Activated CD8-positive, alpha-beta memory T cell treated with anti-CD3 and anti-CD28 coated beads, Interleukin-2, amount 50 U/mL, for 24 hours (primary cell): ENCODE results near the gene MEF2B.
"Not testable (repeated sequence)": the region's sequence is repeated elsewhere in the genome, so short reads cannot be mapped to it uniquely, and the experiment has no call there.

Source experiments
- DNase-seq: peaks from one replicate; pipeline ENCODE4 v3.0.0-alpha.2; 2020; ENCODE audit errors: extremely low read depth

MEF2B gene

DNA sequence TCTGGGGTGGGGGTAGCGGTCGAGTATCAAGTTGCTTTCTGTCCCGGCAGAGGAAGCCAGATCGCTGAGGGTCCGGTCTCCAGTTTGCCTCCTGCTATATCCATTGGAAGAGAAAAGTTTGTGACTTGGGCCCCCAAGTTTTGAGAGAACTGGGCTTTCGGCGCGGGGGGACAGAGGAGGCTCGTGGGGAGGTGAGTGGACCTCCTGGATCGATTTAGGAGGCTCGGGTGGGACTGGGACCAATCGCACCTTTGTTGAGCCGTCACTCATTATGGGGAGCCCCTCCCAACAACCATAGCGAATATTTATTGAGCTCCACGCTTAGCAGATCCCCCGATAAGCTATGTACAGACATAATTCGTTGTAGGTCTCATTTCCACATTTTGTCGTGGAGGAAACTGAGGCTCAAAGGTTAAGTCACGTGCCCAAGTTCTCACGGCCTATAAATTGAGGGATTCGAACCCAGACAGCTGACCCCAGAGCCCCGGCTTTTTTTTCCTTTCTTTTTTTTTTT, 22.9 kb upstream of the MEF2B start:
- DNase-seq = no peak

DNA sequence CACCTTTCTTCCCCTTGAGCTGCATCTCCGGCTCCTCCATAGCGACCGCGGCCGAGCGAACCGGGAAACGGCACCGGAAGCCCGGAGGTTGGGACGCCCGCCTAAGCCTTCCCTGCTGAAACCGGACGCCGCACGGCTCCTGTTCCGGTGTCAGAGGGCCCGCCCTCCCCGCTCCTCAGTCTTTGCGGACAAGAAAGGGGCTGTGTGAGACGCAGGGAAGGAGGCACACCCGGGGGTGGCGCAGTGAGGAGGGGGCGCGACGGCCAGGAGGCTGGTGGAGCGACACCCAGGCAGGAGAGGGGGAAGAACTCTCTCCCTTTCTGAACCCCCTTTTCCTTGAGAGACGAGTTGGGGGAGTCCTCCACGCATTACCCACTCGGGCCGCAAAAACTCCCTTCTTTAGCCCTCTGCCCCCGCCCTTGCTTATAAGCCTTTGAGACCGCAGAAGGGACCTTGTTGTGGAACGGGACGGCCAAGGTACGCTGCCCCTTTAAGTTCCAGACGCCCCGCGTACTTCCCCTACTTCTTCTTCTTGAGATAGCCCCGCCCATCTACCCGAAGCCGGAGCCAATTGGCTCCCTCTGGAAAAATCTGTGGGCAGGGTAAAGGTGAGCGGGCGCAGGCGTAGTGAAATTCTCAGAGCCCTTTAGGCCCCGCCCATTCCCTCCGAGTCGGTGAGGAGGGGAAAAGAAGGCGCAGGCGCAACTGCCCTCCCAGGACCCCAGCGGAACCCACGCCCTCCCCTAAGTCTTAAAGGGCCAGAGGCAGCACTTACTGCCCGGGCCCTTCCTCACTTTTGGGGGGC, 22.2 kb upstream of the MEF2B start, which contains the start of the genes BORCS8 and RFXANK:
TSS of gene BORCS8 (minus strand) at position 75 of the 805 bp plus-strand sequence. CDS start at position 40, 35 bp downstream.
TSS of gene RFXANK (plus strand) at position 181 of the 805 bp plus-strand sequence. CDS start 1,689 bp downstream, outside the sequence.
- peak; percentile 99 for DNase-seq

DNA sequence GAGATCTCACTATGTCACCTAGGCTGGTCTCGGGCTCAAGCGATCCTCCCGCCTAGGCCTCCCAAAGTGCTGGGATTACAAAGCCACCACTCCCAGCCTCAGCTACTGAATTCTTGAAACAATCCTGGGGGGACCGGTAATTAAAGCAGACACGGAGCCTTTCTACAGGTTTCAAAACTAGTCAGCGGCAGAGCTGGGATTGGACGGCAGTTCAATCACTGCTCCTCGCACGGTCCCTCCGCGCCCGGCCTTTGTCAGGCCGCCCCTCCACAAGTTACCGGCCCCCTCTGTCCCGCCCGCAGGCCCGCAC, 21.7 kb upstream of the MEF2B start:
- no peak for DNase-seq

DNA sequence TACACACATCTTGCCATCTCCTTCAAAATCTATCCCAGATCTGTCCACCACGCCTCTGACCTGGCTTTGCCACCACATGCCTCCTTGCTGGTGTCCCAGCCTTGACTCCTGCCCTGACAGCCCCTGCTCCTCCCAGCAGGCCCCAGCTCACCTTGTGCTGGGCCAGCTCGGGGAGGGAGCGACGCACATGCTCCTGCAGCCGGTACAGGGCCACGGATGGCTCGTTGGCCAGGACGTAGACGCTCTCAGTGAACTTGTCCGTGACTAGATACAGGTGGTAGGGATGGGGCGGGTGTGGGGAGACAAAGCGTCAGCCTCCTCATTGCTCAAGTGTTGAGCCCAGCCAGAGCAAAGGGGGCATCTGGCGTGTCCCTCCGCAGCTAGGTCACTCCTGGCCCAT, 16.7 kb upstream of the MEF2B start:
- DNase-seq = no peak

DNA sequence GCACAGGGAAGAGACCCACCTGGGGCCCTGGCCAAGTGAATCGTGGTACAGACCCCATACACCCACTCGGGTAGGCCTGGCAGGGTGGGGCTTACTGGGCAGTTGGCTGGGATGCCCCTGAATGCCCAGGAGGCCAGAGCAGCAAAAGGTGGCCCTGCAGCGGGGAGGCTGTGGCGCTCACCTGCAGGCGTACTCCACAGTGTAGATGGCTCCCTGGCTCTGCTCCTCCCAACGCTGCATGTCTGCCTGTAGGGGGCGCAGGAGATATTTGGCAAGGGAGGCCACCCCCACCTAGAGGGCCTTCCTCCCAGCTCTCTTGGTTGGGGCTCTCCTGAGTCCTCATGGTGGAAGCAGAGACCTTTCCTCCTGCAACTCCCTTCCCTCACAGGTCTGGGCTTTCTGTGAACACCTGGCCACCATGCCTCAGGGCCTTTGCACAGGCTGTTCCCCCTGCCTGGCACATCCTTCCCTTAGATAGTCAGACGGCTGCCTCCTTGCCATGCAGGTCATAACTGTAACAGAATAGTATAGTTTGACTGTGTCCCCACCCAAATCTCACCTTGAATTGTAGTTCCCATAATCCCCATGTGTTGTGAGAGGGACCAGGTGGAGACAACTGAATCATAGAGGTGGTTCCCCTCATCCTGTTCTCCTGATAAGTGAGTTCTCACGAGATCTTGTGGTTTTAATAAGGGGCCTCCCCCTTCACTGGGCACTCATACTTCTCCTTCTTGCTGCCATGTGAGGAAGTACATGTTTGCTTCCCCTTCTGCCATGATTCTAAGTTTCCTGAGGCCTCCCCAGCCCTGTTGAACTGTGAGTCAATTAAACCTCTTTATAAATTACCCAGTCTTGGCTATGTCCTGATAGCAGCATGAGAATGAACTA, 16.0 kb upstream of the MEF2B start:
- DNase-seq = peak; percentile 29

DNA sequence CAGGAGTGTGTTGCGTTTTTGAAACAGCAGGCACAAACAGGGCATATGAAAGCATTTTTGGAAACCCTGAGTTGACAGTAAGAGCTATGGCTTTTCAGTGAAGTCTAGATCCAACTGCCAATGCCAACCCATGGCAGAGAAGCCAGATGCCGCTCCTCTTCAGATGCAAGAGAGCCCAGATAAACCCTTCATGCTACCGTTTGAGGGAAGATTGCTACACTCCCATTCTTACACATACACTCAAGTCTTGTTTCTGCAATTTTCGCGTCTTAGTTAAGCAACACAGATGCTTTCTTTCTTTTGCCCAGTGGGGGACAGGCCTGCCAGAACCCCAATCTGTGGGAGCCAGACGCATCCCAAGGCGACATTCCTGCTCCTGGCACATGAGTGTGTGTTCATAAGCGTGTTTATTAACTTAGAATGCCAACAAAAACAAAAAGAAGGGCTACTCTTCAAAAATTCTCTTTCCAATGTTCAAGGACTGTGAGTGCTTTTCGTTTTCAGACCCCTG, 11.5 kb upstream of the MEF2B start:
- no peak for DNase-seq

DNA sequence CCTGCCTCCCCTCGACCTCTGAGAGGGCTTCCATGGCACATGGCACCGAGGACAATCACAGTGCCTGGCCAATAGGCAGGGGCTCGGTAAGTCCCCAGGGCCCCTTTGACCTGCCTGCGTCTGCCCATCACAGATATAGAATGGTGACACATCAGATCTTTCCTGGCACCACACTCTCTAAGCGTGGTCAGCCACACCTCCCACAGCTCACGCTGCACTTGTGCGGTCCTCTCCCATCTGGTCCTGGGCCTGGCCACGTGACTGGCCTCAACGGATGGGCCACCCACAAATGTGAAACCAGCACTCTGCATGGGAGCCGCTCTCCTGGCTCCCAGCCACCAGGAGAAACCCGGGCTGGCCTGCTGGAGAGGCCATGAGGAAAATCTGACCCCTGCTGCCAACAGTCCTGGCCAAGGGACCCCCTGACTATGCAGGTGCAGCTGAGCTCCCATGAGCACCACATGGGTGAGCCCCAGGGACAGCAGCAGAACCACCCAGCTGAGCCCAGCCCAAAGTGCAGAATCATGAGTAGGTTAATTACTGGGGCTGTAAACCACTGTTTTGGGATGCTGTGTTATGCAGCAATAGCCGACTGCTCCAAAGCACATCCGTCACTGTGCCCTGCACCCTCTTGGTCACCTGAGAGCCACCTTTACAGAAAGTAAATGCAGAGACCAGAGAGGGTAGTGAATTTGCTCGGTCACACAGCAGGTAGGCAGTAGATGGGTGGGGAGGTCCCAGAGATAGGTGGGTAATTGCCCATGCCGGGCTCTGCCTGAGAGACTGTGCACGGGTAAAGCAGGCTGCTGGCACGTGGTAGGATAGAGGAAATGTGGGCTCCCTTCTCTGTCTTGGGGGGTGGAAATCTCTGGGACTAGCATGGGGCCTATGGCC, 9.7 kb upstream of the MEF2B start:
- DNase-seq = no peak

DNA sequence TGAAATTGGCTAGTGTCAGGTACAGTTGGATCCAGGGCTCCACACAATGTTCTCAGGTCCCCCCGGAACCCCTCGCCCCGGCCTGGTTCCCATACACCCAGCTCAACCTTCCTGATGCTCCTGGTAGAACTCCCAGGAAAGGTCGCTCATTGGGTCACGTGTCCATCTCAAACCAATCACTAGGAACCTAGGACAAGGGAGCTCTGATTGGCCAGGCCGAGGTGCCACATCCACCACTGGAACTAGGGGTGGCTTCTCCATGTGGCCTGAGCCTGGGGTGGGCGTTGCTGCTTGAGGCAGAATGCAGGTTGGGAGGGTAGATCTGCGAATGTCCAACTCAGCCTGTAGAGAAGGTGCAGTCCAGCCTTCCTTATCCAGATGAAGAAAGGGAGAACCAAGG, 6.9 kb upstream of the MEF2B start:
- no peak for DNase-seq

DNA sequence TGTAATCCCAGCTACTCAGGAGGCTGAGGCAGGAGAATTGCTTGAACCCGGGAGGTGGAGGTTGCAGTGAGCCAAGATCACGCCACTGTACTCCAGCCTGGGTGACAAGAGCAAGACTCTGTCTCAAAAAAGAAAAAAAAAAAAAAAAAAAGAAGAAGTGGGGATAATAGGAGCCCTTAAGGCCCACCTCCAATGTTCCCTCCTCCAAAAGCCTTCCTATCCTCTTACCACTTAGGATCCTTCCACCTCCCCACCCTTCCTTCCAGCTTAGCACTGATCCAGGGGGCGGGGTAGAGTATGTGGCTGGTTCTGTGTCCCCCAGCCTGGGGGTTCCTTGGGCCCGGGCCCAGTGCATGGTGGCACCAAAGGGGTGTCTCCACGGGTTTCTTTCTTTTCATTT, 3.2 kb upstream of the MEF2B start:
- not testable (repeated sequence) for DNase-seq

DNA sequence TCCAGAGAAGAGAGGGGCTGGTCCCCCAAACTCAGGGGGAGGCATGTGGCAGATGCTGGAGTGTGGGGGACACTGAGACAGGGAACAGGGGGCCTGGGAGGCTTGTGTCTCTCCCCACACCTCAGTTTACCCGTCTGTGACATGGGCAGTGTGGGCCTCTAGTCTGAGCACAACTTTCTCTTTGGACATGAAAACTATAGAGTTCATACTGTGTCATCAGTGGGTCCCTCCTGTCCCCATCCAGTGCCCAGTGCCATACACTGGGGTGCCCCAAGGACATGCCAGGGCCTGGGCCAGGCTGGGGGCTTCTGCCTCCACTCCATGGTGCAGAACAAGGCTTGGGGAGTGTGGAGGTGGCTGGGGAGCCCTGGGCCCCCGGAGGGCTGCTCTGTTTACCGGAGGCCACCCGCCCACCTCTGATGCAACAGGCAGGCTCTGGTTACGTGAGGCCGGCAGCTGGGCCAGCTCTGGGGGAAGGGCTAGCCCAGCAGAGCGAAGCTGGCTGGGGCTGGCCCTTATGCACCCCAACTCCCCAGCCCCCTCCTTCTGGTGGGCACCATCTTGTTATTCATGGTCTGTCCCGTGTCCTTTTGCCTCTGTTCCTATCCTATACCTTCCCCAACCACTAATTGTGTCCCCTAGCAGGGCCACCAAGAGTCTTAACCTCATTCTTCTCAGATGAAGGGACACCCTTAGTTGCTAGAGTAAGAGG, 1.9 kb upstream of the MEF2B start:
- no peak for DNase-seq

DNA sequence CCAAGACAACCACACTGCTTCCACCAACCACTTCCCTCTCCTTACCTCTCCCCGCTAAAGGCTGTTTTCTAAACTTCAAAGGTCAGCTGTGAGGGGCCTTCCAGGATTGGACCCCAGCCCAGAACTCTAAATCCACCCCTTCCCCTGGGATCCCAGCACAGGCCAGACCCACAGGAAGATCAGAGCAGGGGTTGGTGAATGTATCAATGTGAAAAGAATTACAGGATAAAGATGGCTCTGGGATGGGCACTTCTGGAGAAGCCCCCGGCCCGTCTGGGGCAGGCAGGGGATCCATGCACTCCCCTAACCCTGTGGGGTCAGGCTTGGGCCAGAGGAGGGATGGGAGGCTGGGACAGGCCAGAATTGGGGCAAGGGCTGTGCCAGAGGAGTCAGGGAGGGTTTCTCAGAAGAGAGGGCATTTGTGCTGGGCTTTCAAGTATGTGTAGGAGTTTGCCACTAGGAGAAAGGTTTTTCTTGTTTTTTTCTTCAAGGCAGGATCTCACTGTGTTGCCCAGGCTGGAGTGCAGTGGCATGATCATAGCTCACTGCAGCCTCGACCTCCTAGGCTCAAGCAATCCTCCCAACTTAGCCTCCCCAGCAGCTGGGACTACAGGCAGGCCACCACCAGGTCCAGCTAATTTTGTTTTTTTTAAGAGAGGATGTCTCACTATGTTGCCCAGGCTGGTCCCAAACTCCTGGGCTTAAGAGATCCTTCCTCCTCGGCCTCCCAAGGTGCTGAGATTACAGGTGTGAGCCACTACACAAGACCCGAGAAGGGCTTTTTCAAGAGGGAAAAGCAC, 1.0 kb upstream of the MEF2B start:
- DNase-seq = no peak

DNA sequence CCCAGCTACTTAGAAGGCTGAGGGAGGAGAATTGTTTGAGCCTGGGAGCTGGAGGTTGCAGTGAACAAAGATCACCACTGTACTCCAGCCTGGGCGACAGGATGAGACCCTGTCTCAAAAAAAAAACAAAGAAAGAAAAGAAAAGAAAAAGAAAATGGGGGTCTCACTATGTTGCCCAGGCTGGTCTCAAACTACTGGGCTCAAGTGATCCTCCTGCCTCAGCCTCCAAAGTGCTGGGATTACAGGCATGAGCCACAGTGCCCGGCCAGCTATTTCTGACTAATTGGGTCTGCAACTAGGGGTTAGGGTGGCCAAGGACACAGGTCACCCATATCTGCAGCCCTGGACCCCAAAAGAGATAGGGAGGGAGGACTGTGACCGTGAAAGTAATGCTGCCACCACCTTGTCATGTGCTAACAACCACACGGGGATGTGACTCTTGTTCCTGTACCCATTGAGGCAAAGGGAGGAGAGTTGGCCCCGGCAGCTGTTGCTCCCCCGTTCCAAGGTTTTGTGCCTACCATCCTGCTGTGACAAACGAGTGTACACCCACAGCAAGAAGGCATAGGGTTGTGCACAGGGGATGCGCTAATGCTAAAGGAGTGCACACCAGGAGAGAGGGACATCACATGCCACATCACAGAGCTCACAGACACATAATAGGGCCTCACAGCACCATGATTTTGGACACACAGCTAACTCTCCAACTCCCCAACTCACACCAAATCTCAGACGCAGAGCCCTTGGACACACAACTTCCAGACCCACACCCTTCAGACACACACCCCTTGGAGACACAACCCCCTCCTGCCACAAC, 619 bp downstream of the MEF2B start:
- DNase-seq = no peak

DNA sequence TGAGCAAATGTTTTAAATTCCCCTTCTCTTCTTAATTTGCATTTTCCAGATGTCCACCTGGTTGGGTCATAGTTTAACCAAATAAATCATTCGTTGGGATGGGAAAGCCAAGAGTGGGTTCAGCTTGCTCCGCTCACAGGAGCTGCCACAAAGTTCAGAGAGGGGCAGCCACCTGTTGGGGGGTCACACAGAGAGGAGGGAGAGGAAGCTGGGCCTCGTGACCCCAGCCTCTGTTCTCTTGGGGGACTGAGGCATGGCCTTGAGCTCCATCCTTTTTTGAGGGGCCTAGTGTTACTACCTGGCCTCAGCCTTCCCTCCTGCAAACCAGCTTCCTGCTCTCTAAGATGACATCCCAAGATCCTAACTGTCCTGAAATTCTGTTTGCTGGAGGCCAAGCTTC, 2.5 kb downstream of the MEF2B start:
- DNase-seq = no peak

DNA sequence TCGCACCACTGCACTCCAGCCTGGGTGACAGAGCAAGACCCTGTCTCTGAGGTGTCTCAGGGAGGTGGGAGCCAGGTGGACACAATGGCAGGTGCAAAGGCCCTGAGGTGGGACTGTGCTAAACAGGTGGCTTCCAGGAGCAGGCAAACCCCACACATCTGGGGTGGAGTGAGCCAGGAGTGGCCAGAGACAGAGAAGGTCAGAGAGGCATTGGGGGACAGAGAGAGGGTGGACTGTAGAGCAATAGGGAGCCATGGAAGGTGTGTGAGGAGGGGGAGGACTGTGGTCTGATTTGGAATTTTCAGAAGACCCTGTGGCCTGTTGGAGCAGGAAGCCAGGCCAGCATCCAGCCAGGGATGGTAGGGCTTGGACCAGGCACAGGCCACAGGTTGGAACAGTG, 4.7 kb downstream of the MEF2B start:
- DNase-seq = no peak

DNA sequence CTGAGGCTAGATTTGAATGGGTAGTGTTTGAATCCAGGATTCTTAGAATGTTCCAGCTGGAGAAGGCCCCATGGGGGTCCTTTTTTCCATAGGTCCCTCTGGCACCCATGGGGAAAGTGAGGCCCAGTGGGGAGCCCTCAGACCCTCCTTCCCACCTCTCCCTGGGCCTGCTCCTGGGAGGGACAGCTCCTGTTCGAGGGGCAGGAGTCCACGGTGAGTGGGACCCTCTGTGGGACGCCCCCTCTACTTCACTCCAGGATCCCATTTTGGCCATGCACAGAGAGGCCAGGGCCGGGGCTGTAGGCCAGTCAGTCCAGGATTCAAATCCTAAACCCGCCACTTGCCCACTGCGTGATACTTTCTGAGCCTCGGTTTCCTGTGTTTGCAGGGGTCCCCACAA, 7.6 kb downstream of the MEF2B start:
- DNase-seq = no peak

DNA sequence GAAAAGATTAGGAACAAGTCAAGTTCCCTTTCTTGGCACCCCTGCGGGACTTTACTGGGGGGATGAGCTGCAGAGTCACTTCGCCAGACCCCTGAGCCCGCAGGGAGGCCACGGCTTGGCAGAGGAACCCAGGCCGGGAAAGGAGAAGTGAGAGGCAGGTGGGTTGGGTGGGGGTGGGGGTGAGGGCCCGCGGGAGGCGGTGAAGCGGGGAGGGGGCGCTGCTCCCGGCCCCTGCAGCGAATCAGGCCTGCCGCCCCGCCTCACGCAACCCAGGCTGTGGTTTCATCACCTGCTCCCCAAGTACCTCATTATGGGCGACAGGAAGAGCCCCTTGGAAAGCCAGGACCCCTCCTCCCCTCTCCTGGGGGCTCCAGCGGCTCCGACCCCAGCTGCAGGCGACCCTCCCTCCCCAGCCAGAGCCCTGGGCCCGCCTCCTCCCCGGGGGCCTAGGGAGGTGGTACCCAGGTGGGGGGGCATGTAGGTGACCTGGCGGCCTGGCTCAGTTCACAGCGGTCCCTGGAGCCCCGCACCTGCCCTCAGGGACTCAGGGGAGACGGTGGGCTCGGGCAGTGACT, 9.5 kb downstream of the MEF2B start:
- DNase-seq = no peak

DNA sequence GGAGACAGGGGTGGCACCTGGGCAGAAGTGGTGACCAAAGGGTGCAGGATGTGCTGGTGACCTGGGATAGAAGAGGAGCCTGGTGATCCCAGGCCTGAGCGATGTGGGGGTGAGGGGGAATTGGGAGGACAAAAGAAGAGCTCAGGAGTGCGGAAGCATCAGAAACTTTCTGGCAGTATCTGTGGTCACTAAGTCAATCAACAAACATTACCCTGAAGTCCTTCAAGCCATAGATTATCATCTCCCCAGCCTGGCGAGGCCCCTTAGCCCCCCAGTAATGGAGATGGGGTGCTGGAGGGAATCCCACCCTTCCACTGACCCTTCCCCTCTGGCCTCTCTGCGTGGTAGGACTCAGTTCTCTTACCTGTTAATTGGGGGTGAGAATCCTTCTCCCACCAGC, 10.5 kb downstream of the MEF2B start:
- no peak for DNase-seq

DNA sequence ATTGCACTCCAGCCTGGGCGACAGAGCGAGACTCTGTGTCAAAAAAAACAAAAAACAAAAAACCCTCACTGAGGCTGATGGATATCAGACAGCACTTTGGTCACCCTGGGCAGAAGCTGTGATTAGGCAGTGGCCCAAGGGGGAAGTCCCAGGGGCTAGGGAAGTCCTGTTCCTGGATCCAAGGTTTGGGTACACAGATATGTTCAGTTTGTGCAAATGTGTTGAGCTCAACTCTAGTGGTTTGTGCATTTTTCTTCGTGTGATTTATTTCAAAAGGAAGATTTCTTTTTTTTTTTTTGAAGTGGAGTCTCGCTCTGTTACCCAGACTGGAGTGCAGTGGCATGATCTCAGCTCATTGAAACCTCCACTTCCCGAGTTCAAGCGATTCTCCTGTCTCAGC, 12.3 kb downstream of the MEF2B start:
- DNase-seq = no peak
